H9 (cell line): ENCODE measurements around the gene IL31RA. TPM values are rescaled to one million over a fixed set of nuclear protein-coding genes. Genes with fewer than 3 reads are reported as not detected.

ENCODE experiments used
- DNase-seq: peaks from one replicate; pipeline ENCODE4 v3.0.0-alpha.2; 2017
- H2AFZ ChIP-seq: one replicate; pipeline ENCODE4 v1.6.1; 2013; ENCODE audit warnings: mild to moderate bottlenecking, low read length, control low read depth, moderate library complexity
- H2AK5ac ChIP-seq: 2 replicates; pipeline ENCODE4 v1.6.1; 2013; ENCODE audit warnings: low read length, control low read depth, mixed read lengths; ENCODE audit not compliant: insufficient read length
- H2BK120ac ChIP-seq: one replicate; pipeline ENCODE4 v1.6.1; 2013; ENCODE audit warnings: low read depth, mild to moderate bottlenecking, low read length, control low read depth, inconsistent platforms; ENCODE audit not compliant: poor library complexity, severe bottlenecking
- H2BK12ac ChIP-seq: 2 replicates; pipeline ENCODE4 v1.6.1; 2013; ENCODE audit warnings: low read length, control low read depth, mixed read lengths, low read depth; ENCODE audit not compliant: insufficient read length
- H2BK15ac ChIP-seq: 2 replicates; pipeline ENCODE4 v1.6.1; 2013; ENCODE audit warnings: low read depth, low read length, control low read depth
- H2BK20ac ChIP-seq: one replicate; pipeline ENCODE4 v1.6.1; 2013; ENCODE audit warnings: low read depth, mild to moderate bottlenecking, low read length, control low read depth, inconsistent platforms; ENCODE audit not compliant: poor library complexity, severe bottlenecking
- H2BK5ac ChIP-seq: 2 replicates; pipeline ENCODE4 v1.6.1; 2013; ENCODE audit warnings: low read length, control low read depth, mixed read lengths; ENCODE audit not compliant: insufficient read length
- H3K14ac ChIP-seq: 2 replicates; pipeline ENCODE4 v1.6.1; 2013; ENCODE audit warnings: low read length, control low read depth; ENCODE audit not compliant: insufficient read depth
- H3K18ac ChIP-seq: 2 replicates; pipeline ENCODE4 v1.6.1; 2013; ENCODE audit warnings: low read depth, mild to moderate bottlenecking, mixed read lengths, low read length, control low read depth; ENCODE audit not compliant: insufficient read length
- H3K23ac ChIP-seq: 2 replicates; pipeline ENCODE4 v1.6.1; 2013; ENCODE audit warnings: low read length, control low read depth, mixed read lengths, low read depth; ENCODE audit not compliant: insufficient read length
- H3K23me2 ChIP-seq: 2 replicates; pipeline ENCODE4 v1.6.1; 2013; ENCODE audit warnings: low read depth, mild to moderate bottlenecking, mixed read lengths, low read length, control low read depth; ENCODE audit not compliant: insufficient read length, poor library complexity, severe bottlenecking
- H3K27ac ChIP-seq: 2 replicates; pipeline ENCODE4 v1.5.1; 2013; ENCODE audit warnings: low read length, control low read depth, mixed read lengths, low read depth; ENCODE audit not compliant: insufficient read length
- H3K27me3 ChIP-seq: 2 replicates; pipeline ENCODE4 v1.6.1; 2013; ENCODE audit warnings: low read length, control low read depth, inconsistent platforms; ENCODE audit not compliant: insufficient read depth
- H3K4ac ChIP-seq: 2 replicates; pipeline ENCODE4 v1.6.1; 2013; ENCODE audit warnings: low read depth, mild to moderate bottlenecking, control low read depth, inconsistent platforms, low read length, moderate library complexity
- H3K4me1 ChIP-seq: 2 replicates; pipeline ENCODE4 v1.6.1; 2013; ENCODE audit warnings: low read length, control low read depth, inconsistent platforms; ENCODE audit not compliant: insufficient read depth
- H3K4me2 ChIP-seq: 2 replicates; pipeline ENCODE4 v1.6.1; 2013; ENCODE audit warnings: low read length, control low read depth, mixed read lengths; ENCODE audit not compliant: insufficient read length, insufficient read depth
- H3K56ac ChIP-seq: 2 replicates; pipeline ENCODE4 v1.6.1; 2013; ENCODE audit warnings: low read depth, mild to moderate bottlenecking, mixed read lengths, low read length, control low read depth; ENCODE audit not compliant: insufficient read length
- H3K79me1 ChIP-seq: 2 replicates; pipeline ENCODE4 v1.6.1; 2013; ENCODE audit warnings: low read depth, mild to moderate bottlenecking, moderate library complexity, low read length, control low read depth, inconsistent platforms; ENCODE audit not compliant: insufficient read depth, poor library complexity, severe bottlenecking
- H3K79me2 ChIP-seq: 2 replicates; pipeline ENCODE4 v1.6.1; 2013; ENCODE audit warnings: low read length, control low read depth, inconsistent platforms; ENCODE audit not compliant: insufficient read depth
- H3K9ac ChIP-seq: 2 replicates; pipeline ENCODE4 v1.6.1; 2013; ENCODE audit warnings: low read length, control low read depth, mixed read lengths; ENCODE audit not compliant: insufficient read length; ENCODE audit errors: extremely low read depth
- H3K9me3 ChIP-seq: one replicate; pipeline ENCODE4 v1.6.1; 2013; ENCODE audit warnings: low read depth, low read length, inconsistent platforms; ENCODE audit not compliant: control insufficient read depth
- H3T11ph ChIP-seq: one replicate; pipeline ENCODE4 v1.6.1; 2013; ENCODE audit warnings: mild to moderate bottlenecking, low read length, control low read depth, inconsistent platforms
- H4K20me1 ChIP-seq: one replicate; pipeline ENCODE4 v1.6.1; 2013; ENCODE audit not compliant: control insufficient read depth, insufficient read length, insufficient read depth
- H4K5ac ChIP-seq: 2 replicates; pipeline ENCODE4 v1.6.1; 2013; ENCODE audit warnings: low read depth, mild to moderate bottlenecking, mixed read lengths, low read length, control low read depth; ENCODE audit not compliant: insufficient read length
- H4K8ac ChIP-seq: replicated peaks from 2 replicates; pipeline ENCODE4 v1.6.1; 2013; ENCODE audit warnings: low read length, control low read depth, mixed read lengths, low read depth; ENCODE audit not compliant: insufficient read length
- H4K91ac ChIP-seq: 2 replicates; pipeline ENCODE4 v1.6.1; 2013; ENCODE audit warnings: low read depth, mild to moderate bottlenecking, moderate library complexity, mixed read lengths, low read length, control low read depth; ENCODE audit not compliant: insufficient read length
- H3K27ac Mint-ChIP-seq, 3 experiments: 2 replicates in 2 of 3; 3 replicates in 1 of 3; pipeline ENCODE4 v1.8.0; 2020 to 2021; ENCODE audit warnings: mixed read lengths in 3 of 3, mild to moderate bottlenecking in 1 of 3, moderate library complexity in 1 of 3
- H3K27me3 Mint-ChIP-seq: 2 replicates; pipeline ENCODE4 v1.8.0; 2021; ENCODE audit warnings: low read depth, mild to moderate bottlenecking, moderate library complexity, mixed read lengths
- H3K36me3 Mint-ChIP-seq, 3 experiments: 2 replicates in 2 of 3; 3 replicates in 1 of 3; pipeline ENCODE4 v1.8.0; 2020 to 2021; ENCODE audit warnings: low read depth in 3 of 3, mixed read lengths in 3 of 3; ENCODE audit not compliant: insufficient read depth in 1 of 3
- H3K4me1 Mint-ChIP-seq, 2 experiments: 2 replicates each; pipeline ENCODE4 v1.8.0; 2020; ENCODE audit warnings: mixed read lengths in 2 of 2
- H3K4me3 Mint-ChIP-seq, 2 experiments: 2 replicates in 1 of 2; 3 replicates in 1 of 2; pipeline ENCODE4 v1.8.0; 2020 to 2021; ENCODE audit warnings: mild to moderate bottlenecking in 2 of 2, mixed read lengths in 2 of 2, moderate library complexity in 1 of 2
- H3K9me3 Mint-ChIP-seq, 2 experiments: 2 replicates in 1 of 2; 3 replicates in 1 of 2; pipeline ENCODE4 v1.8.0; 2020; ENCODE audit warnings: mild to moderate bottlenecking in 2 of 2, mixed read lengths in 2 of 2, moderate library complexity in 1 of 2
- CTCF ChIP-seq: fragments of 200-600 bp; sonication (generic); conservative IDR thresholded peaks from 3 replicates; pipeline ENCODE4 v1.8.0; 2021; ENCODE audit warnings: antibody characterized with exemption, mild to moderate bottlenecking
- WGBS: extraction: QIAGEN DNeasy Blood & Tissue Kit; methylation state at CpG from one replicate; pipeline ENCODE4 v1.1.7; 2013; ENCODE audit warnings: missing lambda C conversion rate, low lambda C conversion rate, mixed read lengths; ENCODE audit not compliant: insufficient read length; ENCODE audit errors: extremely low coverage; 5-methylcytosine and 5-hydroxymethylcytosine counted together
- total RNA-seq: library from RNA; stranded (reverse); gene quantifications from 2 replicates; pipeline ENCODE4 v1.2.1, GENCODE V29; 2021

The IL31RA gene
- total RNA-seq, 1 experiment from 2014 or later = 0.11 TPM

- Histone ChIP-seq H2BK12ac (no peak overlapping the region), H2AFZ (no peak overlapping the region), H3K9me3 (no peaks in the 10 kb centered on the region), H4K20me1 (no peaks in the 10 kb centered on the region), H3K79me1 (no peaks in the 10 kb centered on the region), H3K27ac (no peak overlapping the region), H3K4ac (no peak overlapping the region), H3K9ac (no peak overlapping the region), H3K56ac (no peak overlapping the region), H3K27me3 (no peaks in the 10 kb centered on the region), H4K8ac (no peak overlapping the region), H4K5ac (no peak overlapping the region), H3K4me1 (no peaks in the 10 kb centered on the region), H3T11ph (no peak overlapping the region), H3K23me2 (no peaks in the 10 kb centered on the region), H2BK20ac (no peak overlapping the region), H2AK5ac (no peak overlapping the region), H2BK120ac (no peak overlapping the region), H2BK5ac (no peak overlapping the region), H2BK15ac (no peak overlapping the region), H3K79me2 (no peaks in the 10 kb centered on the region), H3K23ac (no peak overlapping the region), H3K18ac (no peak overlapping the region), H3K4me2 (no peak overlapping the region), H4K91ac (no peak overlapping the region), H3K14ac (no peak overlapping the region)
- peak; percentile 32 for TF ChIP-seq CTCF
- no CpG with 5 or more reads among the region's 5 CpGs for WGBS
- no peaks in the 10 kb centered on the region for H3K36me3 Mint-ChIP-seq
- no peaks in the 10 kb centered on the region for H3K27me3 Mint-ChIP-seq
- H3K4me1 Mint-ChIP-seq = peaks cover 9 to 13% of the 10 kb centered on the region in 2 experiments; a peak in 3 of 4 replicates
- H3K27ac Mint-ChIP-seq = 0 out of 7 replicates have a peak overlapping the region, but pooled peaks of 1 of the 3 experiments have one; percentile 27
- no peak overlapping the region for H3K4me3 Mint-ChIP-seq
- DNase-seq = no peak
- no peaks in the 10 kb centered on the region for H3K9me3 Mint-ChIP-seq
These were observed 69.6 kb downstream of the IL31RA start for GRCh38 chr5:55920784-55921183.
